HG03103 (cell line): ENCODE results near the gene PPARA.

Experiments used
- ATAC-seq: cut with Tn5 transposase; IDR thresholded peaks from one replicate; pipeline ENCODE4 v1.9.1; 2021; ENCODE audit warnings: low read depth; ENCODE audit not compliant: unreplicated experiment

The PPARA gene

GRCh38 chr22:46113910-46114517 is 36.3 kb upstream of the PPARA start:
- ATAC-seq = no peak

GRCh38 chr22:46114518-46115387 is 35.6 kb upstream of the PPARA start:
- no peak for ATAC-seq

- ATAC-seq = no peak
Measured at GRCh38 chr22:46115388-46115678, 35.0 kb upstream of the PPARA start.

GRCh38 chr22:46115755-46116490 is 34.4 kb upstream of the PPARA start:
- ATAC-seq = peak; percentile 11

- ATAC-seq = peak; percentile 51
Measured at GRCh38 chr22:46116491-46116958, 33.8 kb upstream of the PPARA start.

- no peak for ATAC-seq
Measured at GRCh38 chr22:46117206-46118199, 32.8 kb upstream of the PPARA start.

GRCh38 chr22:46119093-46119728 is 31.1 kb upstream of the PPARA start:
- ATAC-seq = no peak

- ATAC-seq = no peak
Measured at GRCh38 chr22:46119729-46120419, 30.5 kb upstream of the PPARA start.

- ATAC-seq = no peak
Measured at GRCh38 chr22:46120420-46120737, 29.9 kb upstream of the PPARA start.

GRCh38 chr22:46121079-46121478 is 29.2 kb upstream of the PPARA start:
- no peak for ATAC-seq

- no peak for ATAC-seq
Measured at GRCh38 chr22:46121523-46122287, 28.6 kb upstream of the PPARA start.

GRCh38 chr22:46122511-46122971 is 27.8 kb upstream of the PPARA start:
- ATAC-seq = no peak

- no peak for ATAC-seq
Measured at GRCh38 chr22:46122980-46123693, 27.2 kb upstream of the PPARA start.

GRCh38 chr22:46123694-46124382 is 26.5 kb upstream of the PPARA start:
- no peak for ATAC-seq

- ATAC-seq = no peak
Measured at GRCh38 chr22:46124383-46125144, 25.8 kb upstream of the PPARA start.

GRCh38 chr22:46125311-46125710 is 25.0 kb upstream of the PPARA start:
- ATAC-seq = no peak
